Fibroblast of lung (primary cell): ENCODE data around the gene SOX2.

Experiments used
- CTCF ChIP-seq, 2 donors: IDR thresholded peaks in 1 of 2; conservative IDR thresholded peaks in 1 of 2; 1 replicate in 1 of 2; 2 replicates in 1 of 2; pipeline ENCODE4 v1.5.1; 2011 to 2012; ENCODE audit warnings: low read length in 2 of 2, control low read depth in 1 of 2, inconsistent platforms in 1 of 2, low read depth in 1 of 2, mild to moderate bottlenecking in 1 of 2
- EZH2 ChIP-seq: IDR thresholded peaks from 2 replicates; pipeline ENCODE4 v1.5.1; 2012; ENCODE audit warnings: low read length, control low read depth, mild to moderate bottlenecking; ENCODE audit errors: missing control alignments

DNA sequence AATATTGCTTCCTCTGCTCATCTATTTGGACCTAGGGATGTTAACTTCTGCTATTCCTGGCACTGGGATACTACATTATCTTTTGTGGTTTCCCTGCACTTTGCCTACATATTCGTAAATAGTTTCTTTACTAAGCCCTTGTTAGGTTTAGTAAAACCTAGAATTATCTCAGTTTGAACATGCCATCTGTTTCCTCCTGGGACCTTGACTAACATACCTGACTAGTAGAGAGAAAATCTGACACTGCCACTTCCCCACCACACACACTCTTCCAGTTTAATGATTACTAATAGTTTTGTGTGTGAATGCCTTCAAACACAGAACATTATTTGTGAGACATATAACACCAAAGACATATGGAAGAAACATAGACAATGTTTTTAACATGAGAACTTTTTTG is 28.2 kb upstream of the SOX2 start:
- TF ChIP-seq CTCF (conservative IDR thresholded peaks at IDR 0.05 in 1 of 2, IDR thresholded peaks at IDR 0.05 in 1 of 2; ENCODE audit: low read depth in 1 of 2, low read length in 2 of 2) (no peak), EZH2 (no peak)
